H7 (cell line): ENCODE results near the gene CEP72. TPM values are rescaled to one million over a fixed set of nuclear protein-coding genes. Genes with fewer than 3 reads are reported as not detected.

Source experiments
- DNase-seq: peaks from one replicate; pipeline ENCODE4 v3.0.0; 2012
- H3K27me3 ChIP-seq: 2 replicates; pipeline ENCODE4 v1.6.0; 2011; ENCODE audit warnings: mild to moderate bottlenecking, low read length; ENCODE audit not compliant: control insufficient read depth, insufficient read depth
- H3K36me3 ChIP-seq: replicated peaks from 2 replicates; pipeline ENCODE4 v1.5.1; 2011; ENCODE audit warnings: low read length; ENCODE audit not compliant: control insufficient read depth, insufficient read depth
- H3K4me3 ChIP-seq: 2 replicates; pipeline ENCODE4 v1.5.1; 2011; ENCODE audit warnings: low read depth, mild to moderate bottlenecking, control low read depth, low read length, moderate library complexity; ENCODE audit not compliant: insufficient read depth
- total RNA-seq: library from RNA; depleted of rRNA; stranded (reverse); fragments of >200 nt; shearing (Covaris generic); gene quantifications from 2 replicates; pipeline ENCODE4 v1.2.3, GENCODE V29; 2014

Gene CEP72
- total RNA-seq, 1 experiment from 2014 or later = 12.6 TPM

DNA sequence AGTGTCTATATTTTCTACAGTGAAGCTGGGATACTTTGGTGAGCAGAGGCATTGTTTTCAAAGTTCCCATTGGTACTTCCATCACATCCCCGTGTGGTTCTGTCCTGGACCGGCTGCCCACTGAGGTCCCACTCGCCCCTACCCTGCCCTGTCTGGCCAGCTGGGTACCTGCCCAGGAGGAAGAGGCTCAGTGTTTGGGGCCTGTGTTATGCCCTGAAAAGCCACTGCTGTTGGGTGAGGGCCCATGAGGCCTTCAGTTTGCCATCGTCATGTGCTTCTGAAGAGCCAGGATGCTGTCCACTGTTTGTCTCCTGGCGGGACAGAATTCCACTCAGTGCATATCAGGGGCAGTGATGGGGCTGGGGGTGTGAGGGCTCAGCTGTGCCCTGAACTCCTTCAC lies 2.6 kb upstream of the CEP72 start:
- Histone ChIP-seq H3K27me3 (no peaks in the 10 kb centered on the region), H3K36me3 (no peaks in the 10 kb centered on the region), H3K4me3 (no peak overlapping the region)
- no peak for DNase-seq

DNA sequence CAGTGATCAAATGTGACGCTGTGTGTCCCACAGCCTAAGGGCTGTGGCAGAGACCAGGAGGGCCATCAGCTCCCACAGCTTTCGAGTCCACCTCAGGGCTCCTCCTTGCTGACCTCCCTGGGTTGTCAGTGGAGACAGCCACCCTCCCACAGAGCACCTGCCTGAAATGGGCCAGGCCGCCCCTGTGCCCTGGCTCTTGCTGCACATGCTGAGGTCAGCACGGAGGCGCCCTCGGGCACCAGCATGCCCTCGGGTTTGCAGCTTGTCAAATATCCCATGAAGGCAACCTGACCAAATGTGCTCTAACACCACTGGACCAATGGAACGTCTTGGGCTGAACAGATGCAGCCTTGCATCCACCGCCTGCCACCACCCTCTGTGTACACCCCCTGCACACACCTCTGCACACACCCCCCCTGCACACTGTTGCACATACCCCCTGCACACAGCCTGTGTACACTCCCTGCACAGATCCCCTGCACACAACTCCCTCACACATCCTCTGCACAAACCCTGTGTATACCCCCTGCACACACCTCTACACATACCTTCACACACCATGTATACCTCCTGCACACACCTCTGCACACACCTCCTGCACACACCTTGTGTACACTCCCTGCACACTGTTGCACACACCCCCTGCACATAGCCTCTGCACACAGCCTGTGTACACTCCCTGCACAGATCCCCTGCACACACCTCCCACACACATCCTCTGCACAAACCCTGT lies 2.0 kb upstream of the CEP72 start:
- no peak for DNase-seq
- Histone ChIP-seq H3K27me3 (no peaks in the 10 kb centered on the region), H3K4me3 (no peak overlapping the region), H3K36me3 (no peaks in the 10 kb centered on the region)

DNA sequence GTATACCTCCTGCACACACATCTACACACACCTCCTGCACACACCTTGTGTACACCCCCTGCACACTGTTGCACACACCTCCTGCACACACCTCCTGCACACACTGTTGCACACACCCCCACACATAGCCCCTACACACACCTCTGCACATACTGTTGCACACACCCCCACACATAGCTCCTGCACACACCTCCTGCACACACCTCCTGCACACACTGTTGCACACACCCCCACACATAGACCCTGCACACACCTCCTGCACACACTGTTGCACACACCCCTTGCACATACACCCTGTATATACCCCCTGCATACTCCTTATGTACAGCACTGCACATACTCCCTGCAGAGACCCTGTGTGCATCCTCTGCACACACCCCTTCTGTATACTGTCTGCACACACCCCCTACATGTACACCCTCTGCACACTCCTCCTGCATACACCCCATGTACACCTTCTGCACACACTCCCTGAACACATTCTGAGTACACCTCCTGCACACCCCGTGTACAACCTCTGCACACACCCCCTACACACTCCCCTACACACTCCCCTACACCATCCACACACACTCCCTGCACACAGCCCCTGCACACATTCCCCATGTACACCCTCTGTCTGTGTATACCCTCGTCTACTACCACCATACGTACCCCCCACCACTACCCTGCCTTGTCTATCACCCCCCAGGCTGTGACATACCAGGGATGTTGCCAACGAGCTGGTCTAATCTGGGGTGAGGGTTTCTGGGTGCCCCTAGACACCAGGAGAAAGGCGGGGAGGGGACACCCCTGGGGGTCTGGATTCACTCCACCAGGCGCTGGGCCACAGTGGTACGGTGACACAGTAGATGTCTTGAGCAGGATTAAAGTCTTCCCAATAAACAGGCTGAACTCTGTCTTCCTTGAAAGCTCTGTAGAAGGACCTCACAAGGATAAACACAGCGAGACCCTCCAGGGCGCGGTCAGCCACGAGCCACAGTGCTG lies 1.1 kb upstream of the CEP72 start:
- H3K36me3 ChIP-seq = no peaks in the 10 kb centered on the region
- no peaks in the 10 kb centered on the region for H3K27me3 ChIP-seq
- no peak for DNase-seq
- peak overlapping the region; percentile 71 for H3K4me3 ChIP-seq

DNA sequence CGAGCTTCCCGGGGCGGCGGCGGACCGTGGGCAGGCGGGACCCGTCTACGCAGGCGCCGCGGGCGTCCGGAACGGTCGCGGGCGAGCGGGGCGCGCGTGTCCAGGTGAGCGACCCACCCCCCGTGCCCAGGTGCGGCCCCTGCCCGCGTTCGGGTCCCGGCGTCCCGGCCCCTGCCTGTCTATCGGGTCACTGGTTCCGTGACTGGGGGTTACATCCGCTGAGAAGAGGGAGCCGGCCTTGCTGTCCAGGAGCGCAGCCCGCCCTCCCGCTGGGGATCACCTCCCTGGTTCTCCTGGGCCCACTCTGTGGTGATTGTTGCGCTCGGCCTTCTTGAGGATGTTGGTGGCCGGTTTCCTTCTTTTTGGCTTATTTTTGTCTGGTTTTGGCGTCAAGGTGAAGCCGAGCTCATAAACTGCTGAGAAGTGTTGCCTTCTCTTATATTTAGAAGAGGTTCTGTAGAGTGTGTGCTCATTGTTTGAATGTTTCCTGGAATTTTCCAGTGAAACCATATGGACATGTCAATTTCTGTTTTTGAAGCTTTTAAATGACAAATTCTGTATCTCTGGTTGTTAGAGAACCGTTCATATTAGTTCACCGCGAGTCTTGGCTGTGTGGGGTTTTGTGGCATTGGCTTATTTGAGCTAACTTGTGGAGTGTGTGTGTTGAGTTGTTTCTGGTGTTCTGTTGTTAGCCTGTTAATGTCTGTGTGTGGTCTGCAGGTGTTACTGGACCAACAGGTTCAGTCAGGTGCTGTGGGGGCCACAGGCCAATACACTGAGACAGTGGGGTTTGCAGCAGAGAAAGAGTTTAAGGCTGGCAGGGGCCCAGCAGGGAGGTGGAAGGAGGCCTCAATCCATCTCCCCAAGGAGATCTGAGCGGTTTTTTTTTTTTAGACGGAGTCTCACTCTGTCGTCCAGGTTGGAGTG lies 621 bp downstream of the CEP72 start:
- H3K27me3 ChIP-seq = no peaks in the 10 kb centered on the region
- H3K36me3 ChIP-seq = peaks cover 2% of the 10 kb centered on the region
- H3K4me3 ChIP-seq = peak overlapping the region; percentile 71
- DNase-seq = peak; percentile 76

DNA sequence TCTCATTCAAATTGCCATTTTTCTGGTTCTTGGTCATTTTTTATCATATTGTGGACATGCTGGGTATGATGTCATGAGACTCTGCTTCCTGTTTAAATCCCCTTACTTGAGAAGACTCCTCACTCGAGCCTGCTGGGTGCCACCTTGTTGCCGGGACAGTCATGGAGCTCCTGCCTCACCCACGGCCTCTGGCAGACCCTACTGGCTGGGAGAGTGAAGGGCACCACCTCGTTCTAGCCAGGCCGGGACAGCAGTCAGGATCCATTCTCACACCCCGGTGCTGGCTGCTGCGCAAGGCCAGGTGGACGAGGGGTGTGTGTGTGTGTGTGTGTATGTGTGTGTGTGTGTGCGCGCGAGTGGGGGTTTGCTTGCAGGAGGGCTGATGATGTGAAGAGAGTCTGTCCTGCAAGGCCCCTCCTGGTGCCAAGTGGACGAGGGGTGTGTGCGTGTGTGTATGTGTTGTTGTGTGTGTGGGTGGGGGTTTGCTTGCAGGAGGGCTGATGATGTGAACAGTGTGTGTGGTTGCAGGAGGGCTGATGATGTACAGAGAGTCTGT lies 4.4 kb downstream of the CEP72 start:
- H3K27me3 ChIP-seq = no peaks in the 10 kb centered on the region
- H3K36me3 ChIP-seq = peaks cover 20% of the 10 kb centered on the region
- no peak overlapping the region for H3K4me3 ChIP-seq
- no peak for DNase-seq

DNA sequence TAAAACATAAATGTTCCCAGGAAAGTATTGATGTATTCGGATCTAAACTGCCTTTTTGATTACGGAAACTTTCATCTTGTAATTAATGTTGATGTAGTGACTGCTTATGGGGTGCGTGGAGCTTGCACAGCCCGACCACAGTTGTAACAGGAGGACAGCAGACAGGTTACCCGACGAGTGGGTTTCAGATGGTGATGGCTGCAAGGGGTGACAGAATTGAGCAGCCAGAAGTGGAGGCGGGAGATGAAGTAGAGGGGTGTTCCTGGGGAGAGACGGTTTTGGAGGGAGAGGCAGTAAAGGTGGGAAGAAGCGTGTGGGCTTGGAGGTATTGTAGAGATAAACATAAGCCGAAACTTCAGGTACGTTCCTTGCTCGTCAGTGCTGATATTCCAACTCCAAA lies 5.8 kb downstream of the CEP72 start:
- Histone ChIP-seq H3K27me3 (no peaks in the 10 kb centered on the region), H3K4me3 (no peak overlapping the region), H3K36me3 (peaks cover 23% of the 10 kb centered on the region)
- DNase-seq = no peak

DNA sequence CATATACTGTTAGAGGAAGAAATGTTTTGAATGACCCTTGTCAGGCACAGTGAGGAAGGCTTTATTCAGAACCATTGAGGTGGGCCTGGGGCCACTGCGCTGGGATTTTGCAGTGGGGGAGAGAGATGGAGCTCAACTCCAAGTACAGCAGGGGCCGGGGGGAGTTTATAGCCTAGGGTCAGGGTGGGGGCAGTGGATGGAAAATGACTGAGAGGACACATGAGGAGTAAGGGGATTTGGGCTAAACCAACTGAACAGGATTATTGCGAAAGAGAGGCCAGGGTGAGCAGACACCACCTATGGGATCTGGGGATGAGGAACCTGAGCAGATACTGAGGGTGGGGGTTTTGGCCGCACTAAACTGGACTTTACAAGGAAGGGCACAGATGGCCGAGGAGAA lies 6.3 kb downstream of the CEP72 start:
- Histone ChIP-seq H3K4me3 (no peak overlapping the region), H3K27me3 (no peaks in the 10 kb centered on the region), H3K36me3 (peaks cover 23% of the 10 kb centered on the region)
- DNase-seq = no peak

DNA sequence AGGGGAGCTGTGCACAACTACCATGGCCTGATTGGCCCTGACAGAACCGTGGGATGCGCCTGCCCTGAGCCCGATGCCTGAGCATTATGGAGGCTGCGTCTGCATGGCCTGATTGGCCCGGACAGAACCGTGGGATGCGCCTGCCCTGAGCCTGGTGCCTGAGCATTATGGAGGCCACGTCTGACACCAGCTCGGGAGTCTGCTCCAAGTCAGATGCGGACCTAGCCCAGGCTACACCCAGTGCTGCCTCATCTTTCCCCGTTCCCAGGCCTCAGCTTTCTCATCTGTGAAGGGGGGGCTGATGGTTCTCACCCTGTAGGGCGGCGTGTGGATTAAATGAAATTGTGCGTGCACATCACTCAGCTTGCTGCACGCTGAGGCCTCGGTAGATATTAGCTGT lies 7.3 kb downstream of the CEP72 start:
- H3K27me3 ChIP-seq = no peaks in the 10 kb centered on the region
- H3K36me3 ChIP-seq = peaks cover 23% of the 10 kb centered on the region
- DNase-seq = no peak
- H3K4me3 ChIP-seq = no peak overlapping the region

DNA sequence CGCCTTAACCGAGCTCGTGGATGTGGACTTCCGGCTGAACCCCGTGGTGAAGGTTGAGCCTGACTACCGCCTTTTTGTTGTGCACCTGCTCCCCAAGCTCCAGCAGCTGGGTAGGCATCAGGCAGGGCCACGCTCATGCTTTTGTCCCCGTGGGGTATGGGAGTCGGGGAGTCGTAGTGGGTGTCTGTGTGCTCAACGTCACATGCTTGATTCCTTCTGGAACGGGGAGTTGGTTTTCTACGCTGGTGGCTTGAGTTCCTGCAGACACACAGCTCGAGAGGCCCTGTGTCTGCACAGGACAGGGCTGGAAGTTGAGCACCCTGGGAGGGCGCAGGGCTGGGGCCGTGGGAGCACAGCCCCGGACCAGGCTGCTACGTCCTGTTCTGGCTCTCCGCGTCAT lies 8.0 kb downstream of the CEP72 start:
- Histone ChIP-seq H3K4me3 (no peak overlapping the region), H3K27me3 (no peaks in the 10 kb centered on the region), H3K36me3 (peaks cover 26% of the 10 kb centered on the region)
- no peak for DNase-seq

DNA sequence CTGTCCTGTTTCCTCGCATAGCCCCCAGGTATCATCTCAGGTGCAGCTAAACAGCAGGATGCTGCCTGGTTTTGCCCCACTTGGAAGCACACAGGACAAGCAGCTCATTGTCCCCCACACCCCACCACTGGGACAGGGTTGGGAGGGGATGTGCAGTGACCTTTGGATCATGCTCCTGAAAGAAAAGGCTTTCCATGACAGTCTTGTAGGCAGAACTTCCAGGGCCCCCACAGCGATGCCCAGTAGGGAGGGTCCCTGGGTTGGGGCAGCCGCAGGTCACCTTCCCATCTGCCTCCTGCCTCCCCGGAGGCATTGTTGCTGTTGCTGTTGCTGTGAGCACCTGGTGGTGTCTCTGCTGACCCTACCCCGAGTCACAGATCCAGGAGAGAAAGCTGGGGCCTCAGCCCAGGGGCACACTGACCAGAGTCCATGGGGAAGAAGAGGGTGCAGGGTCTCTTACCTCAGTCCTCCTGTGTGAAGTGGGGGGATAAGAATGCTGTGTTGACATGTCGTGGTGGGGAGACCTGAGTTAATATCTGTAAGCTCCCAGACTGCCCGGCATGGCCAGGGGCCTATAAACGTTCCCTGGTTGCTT lies 8.5 kb downstream of the CEP72 start:
- peaks cover 28% of the 10 kb centered on the region for H3K36me3 ChIP-seq
- no peak overlapping the region for H3K4me3 ChIP-seq
- DNase-seq = no peak
- no peaks in the 10 kb centered on the region for H3K27me3 ChIP-seq

DNA sequence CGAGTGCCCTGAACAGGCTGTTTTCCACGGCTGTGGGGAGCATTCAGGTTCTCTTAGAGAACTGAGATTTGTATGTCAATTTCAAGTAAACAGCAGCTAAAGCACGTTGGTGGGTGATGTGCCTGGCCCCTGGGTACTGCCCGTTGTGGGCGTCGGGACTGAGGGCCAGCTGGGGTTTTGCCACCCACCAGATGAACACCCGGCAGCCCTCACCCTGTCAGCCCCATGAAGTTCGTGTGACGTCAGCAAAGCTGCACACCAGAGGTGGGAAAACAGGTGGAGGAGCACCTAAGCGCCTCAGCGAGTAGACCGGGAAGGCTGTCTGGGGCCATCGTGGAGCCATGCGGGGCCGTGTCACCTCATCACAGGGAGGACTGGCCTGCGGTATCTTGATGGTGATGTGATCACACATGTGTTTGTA lies 9.2 kb downstream of the CEP72 start:
- Histone ChIP-seq H3K27me3 (no peaks in the 10 kb centered on the region), H3K36me3 (peaks cover 30% of the 10 kb centered on the region), H3K4me3 (no peak overlapping the region)
- DNase-seq = no peak

DNA sequence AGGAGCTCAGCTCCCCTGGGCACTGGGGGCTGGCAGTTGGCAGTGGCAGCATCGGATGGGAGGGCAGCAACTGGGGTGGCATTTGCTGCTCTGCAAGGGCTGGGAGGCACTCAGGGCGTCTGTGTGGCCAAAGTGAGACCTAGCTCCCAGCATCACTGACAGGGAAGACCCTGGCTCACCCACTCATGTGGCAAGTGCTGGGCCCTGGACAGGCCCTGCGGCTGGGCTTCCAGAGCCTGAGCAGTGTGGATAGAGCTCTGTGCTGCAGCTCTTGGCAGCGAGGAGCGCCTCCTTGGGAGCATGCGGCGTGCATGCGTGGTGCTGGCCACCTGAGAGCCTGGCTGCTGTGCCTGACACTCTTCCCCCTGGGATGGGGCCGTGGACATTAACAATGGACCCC lies 10.2 kb downstream of the CEP72 start:
- H3K36me3 ChIP-seq = peaks cover 30% of the 10 kb centered on the region
- H3K27me3 ChIP-seq = no peaks in the 10 kb centered on the region
- H3K4me3 ChIP-seq = no peak overlapping the region
- DNase-seq = no peak

DNA sequence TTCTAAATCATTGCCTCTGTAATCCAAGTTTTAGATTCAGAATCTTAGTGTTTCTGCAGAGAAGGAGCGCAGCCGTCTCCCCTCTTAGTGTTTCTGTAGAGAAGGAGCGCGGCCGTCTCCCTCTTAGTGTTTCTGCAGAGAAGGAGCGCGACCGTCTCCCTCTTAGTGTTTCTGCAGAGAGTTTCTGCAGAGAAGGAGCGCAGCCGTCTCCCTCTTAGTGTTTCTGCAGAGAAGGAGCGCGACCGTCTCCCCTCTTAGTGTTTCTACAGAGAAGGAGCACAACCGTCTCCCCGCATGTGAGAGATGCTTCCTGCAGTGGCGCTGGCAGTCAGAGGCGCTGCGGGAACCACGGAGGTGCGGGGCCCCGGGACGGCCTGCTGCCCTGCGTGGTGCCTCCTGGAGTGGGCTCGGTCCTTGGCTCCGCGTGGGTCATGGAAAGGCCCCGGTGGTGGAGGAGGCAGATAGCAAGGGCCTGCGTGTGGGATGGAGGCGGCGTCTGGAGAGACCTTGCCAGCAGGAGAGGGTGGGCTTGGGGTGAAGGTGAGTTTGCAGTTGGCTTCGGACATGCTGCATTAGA lies 10.9 kb downstream of the CEP72 start:
- Histone ChIP-seq H3K4me3 (no peak overlapping the region), H3K27me3 (no peaks in the 10 kb centered on the region), H3K36me3 (peaks cover 29% of the 10 kb centered on the region)
- no peak for DNase-seq
